Suprapubic skin (tissue), 4 donors: ENCODE measurements around the gene KCNH1.

ENCODE experiments used
- POLR2A ChIP-seq, 2 donors: fragments of 450-650 bp; IDR thresholded peaks; one replicate each; pipeline ENCODE4 v1.6.1; 2017; ENCODE audit warnings: antibody characterized with exemption in 2 of 2, mild to moderate bottlenecking in 2 of 2, moderate library complexity in 2 of 2
- POLR2AphosphoS5 ChIP-seq, 3 donors: sonication (generic); formaldehyde crosslinking; IDR thresholded peaks; one replicate each; pipeline ENCODE4 v1.6.1; 2017; ENCODE audit warnings: antibody characterized with exemption in 3 of 3
- TF ChIP-seq, protein P1 (sequence below), 2 donors: fragments of 200-600 bp in 1 of 2; fragments of 450-650 bp in 1 of 2; sonication (generic) in 1 of 2; IDR thresholded peaks; one replicate each; pipeline ENCODE4 v1.5.1; 2016 to 2019; ENCODE audit warnings: antibody characterized with exemption in 2 of 2, mild to moderate bottlenecking in 1 of 2, moderate library complexity in 1 of 2

DNA sequence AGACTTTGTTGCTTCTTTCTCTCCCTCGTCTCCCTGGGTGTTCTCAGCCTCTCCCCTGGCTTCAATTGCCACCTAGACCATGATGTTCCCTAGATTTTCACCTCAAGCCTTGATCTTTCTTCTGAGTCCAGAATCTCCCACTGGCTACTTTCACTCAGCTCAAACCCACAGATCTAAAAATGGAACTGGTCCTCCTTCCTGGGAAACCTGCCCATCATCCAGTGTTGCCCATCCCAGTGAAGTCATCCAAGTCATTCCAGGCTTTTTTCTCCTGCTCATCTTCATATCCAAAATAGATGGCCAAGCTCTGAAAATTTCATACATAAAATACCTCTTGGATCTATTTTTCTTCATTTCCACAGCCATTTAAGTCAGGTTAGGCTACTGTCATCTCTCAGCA lies 347.4 kb downstream of the KCNH1 start:
- TF ChIP-seq, protein P1, sequence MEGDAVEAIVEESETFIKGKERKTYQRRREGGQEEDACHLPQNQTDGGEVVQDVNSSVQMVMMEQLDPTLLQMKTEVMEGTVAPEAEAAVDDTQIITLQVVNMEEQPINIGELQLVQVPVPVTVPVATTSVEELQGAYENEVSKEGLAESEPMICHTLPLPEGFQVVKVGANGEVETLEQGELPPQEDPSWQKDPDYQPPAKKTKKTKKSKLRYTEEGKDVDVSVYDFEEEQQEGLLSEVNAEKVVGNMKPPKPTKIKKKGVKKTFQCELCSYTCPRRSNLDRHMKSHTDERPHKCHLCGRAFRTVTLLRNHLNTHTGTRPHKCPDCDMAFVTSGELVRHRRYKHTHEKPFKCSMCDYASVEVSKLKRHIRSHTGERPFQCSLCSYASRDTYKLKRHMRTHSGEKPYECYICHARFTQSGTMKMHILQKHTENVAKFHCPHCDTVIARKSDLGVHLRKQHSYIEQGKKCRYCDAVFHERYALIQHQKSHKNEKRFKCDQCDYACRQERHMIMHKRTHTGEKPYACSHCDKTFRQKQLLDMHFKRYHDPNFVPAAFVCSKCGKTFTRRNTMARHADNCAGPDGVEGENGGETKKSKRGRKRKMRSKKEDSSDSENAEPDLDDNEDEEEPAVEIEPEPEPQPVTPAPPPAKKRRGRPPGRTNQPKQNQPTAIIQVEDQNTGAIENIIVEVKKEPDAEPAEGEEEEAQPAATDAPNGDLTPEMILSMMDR (IDR thresholded peaks at IDR 0.05) = no peak
- no peak for TF ChIP-seq POLR2A (IDR thresholded peaks at IDR 0.05)
- no peak for TF ChIP-seq POLR2AphosphoS5 (IDR thresholded peaks at IDR 0.05)
